Measurements from ENCODE around the gene KCNMA1.

Gene KCNMA1

GRCh38 chr10:76879116-76879913 lies 758.3 kb downstream of the KCNMA1 start:
- FAIRE-seq: no peak
- DNase-seq (ENCODE audit: insufficient read length, low spot score): no peak

- DNase-seq (ENCODE audit: insufficient read length, low spot score) (no peak), FAIRE-seq (no peak)
These were observed 759.1 kb downstream of the KCNMA1 start for GRCh38 chr10:76878514-76878913.

GRCh38 chr10:76874896-76875295 lies 762.7 kb downstream of the KCNMA1 start:
- DNase-seq (ENCODE audit: insufficient read length, low spot score) (no peak), FAIRE-seq (no peak)

- FAIRE-seq (no peak), DNase-seq (ENCODE audit: insufficient read length, low spot score) (no peak)
These were observed 763.4 kb downstream of the KCNMA1 start for GRCh38 chr10:76874176-76874575.

- DNase-seq (ENCODE audit: insufficient read length, low spot score): no peak
- FAIRE-seq: no peak
These were observed 765.8 kb downstream of the KCNMA1 start for GRCh38 chr10:76871697-76872295.

GRCh38 chr10:76869931-76870330 lies 767.7 kb downstream of the KCNMA1 start:
- FAIRE-seq: no peak
- no peak for DNase-seq (ENCODE audit: insufficient read length, low spot score)

GRCh38 chr10:76868098-76868977 lies 769.3 kb downstream of the KCNMA1 start:
- FAIRE-seq (no peak), DNase-seq (ENCODE audit: insufficient read length, low spot score) (no peak)

- FAIRE-seq (no peak), DNase-seq (ENCODE audit: insufficient read length, low spot score) (no peak)
These were observed 770.6 kb downstream of the KCNMA1 start for GRCh38 chr10:76866841-76867586.

- no peak for DNase-seq (ENCODE audit: insufficient read length, low spot score)
- FAIRE-seq: no peak
These were observed 772.7 kb downstream of the KCNMA1 start for GRCh38 chr10:76864922-76865321.

GRCh38 chr10:76858721-76859120 lies 778.9 kb downstream of the KCNMA1 start:
- FAIRE-seq: no peak
- no peak for DNase-seq (ENCODE audit: insufficient read length, low spot score)

GRCh38 chr10:76840802-76841201 lies 796.8 kb downstream of the KCNMA1 start:
- FAIRE-seq: peak; percentile 9

GRCh38 chr10:76839276-76839675 lies 798.3 kb downstream of the KCNMA1 start:
- DNase-seq (ENCODE audit: insufficient read length, low spot score) (no peak), FAIRE-seq (no peak)

More at GRCh38 chr10:76840802-76841201, 796.8 kb downstream of the KCNMA1 start:
- no peak for DNase-seq (ENCODE audit: insufficient read length, low spot score)

GRCh38 chr10:76830218-76830617 lies 807.4 kb downstream of the KCNMA1 start:
- DNase-seq (ENCODE audit: insufficient read length, low spot score) (no peak), FAIRE-seq (no peak)

GRCh38 chr10:76829724-76830123 lies 807.9 kb downstream of the KCNMA1 start:
- no peak for DNase-seq (ENCODE audit: insufficient read length, low spot score)
- FAIRE-seq: no peak
